CD4-positive, alpha-beta T cell treated with Interleukin-17A for 1 hour (primary cell): ENCODE measurements around the gene NMRK2.
"Not testable (repeated sequence)": the region's sequence is repeated elsewhere in the genome, so short reads cannot be mapped to it uniquely, and the experiment has no call there.

ENCODE experiments used
- DNase-seq: peaks from one replicate; pipeline ENCODE4 v3.0.0-alpha.2; 2020

Gene NMRK2, protein sequence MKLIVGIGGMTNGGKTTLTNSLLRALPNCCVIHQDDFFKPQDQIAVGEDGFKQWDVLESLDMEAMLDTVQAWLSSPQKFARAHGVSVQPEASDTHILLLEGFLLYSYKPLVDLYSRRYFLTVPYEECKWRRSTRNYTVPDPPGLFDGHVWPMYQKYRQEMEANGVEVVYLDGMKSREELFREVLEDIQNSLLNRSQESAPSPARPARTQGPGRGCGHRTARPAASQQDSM

GRCh38 chr19:3932931-3933810, at the start of gene NMRK2:
Gene NMRK2 (plus strand): TSS chr19:3933069. CDS start chr19:3933672, 603 bp downstream.
- no peak for DNase-seq

DNA sequence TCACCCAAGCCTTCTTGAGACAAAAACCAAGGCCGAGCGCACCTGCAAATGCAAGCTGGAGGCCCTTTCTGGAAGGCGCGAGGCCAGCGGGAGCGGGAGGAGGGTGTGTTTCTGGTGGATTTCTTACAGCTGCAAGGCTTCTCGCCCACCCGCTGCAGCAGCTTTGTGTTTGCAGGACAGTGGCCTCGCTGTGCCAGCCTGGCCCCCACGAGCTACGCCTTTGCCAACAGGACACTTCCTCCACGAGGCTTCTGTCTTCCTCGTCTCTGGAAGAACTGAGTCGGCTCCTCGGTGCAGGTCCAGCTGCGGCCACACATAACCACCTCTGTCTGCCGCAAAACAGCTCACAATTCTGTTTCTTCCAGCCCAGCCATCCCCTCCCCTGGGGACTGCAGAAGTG, 42.3 kb upstream of the NMRK2 start:
- DNase-seq = no peak

- no peak for DNase-seq
These were observed 39.2 kb upstream of the NMRK2 start for GRCh38 chr19:3893509-3894179.

- DNase-seq = not testable (repeated sequence)
These were observed 37.9 kb upstream of the NMRK2 start for GRCh38 chr19:3894959-3895358.

DNA sequence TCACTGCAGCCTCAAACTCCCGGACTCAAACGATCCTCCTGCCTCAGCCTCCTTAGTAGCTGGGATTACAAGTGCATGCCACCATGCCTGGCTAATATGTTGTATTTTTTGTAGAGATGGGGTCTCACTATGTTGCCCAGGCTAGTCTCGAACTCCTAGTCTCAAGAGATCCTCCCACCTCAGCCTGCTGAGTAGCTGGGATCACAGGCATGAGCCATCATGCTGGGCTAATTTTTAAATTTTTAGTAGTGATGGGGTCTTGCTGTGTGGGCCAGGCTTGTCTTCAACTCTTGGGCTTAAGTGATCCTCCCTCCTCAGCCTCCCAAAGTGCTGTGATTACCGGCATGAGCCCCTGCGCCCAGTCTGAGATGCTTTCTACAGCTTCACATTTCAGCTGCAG, 37.1 kb upstream of the NMRK2 start:
- DNase-seq = no peak

DNA sequence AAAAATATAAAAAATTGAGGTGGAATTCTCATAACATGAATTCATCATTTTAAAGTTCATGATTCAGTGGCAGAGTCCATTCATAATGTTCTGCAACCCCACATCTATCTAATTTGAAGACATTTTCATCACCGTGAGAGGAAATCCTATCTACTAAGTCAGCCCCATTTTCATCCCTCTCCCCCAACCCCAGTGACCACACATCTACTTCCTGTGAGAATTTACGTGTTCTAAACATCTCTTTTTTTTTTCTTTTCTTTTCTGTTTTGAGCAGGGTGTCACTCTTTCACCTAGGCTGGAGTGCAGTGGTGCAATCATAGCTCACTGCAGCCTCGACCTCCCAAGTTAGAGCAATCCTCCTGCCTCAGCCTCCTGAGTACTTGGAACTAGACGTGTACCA, 34.9 kb upstream of the NMRK2 start:
- peak; percentile 4 for DNase-seq

- DNase-seq = no peak
These were observed 34.4 kb upstream of the NMRK2 start for GRCh38 chr19:3898426-3898825.

GRCh38 chr19:3899531-3900294, 33.2 kb upstream of the NMRK2 start:
- no peak for DNase-seq

DNA sequence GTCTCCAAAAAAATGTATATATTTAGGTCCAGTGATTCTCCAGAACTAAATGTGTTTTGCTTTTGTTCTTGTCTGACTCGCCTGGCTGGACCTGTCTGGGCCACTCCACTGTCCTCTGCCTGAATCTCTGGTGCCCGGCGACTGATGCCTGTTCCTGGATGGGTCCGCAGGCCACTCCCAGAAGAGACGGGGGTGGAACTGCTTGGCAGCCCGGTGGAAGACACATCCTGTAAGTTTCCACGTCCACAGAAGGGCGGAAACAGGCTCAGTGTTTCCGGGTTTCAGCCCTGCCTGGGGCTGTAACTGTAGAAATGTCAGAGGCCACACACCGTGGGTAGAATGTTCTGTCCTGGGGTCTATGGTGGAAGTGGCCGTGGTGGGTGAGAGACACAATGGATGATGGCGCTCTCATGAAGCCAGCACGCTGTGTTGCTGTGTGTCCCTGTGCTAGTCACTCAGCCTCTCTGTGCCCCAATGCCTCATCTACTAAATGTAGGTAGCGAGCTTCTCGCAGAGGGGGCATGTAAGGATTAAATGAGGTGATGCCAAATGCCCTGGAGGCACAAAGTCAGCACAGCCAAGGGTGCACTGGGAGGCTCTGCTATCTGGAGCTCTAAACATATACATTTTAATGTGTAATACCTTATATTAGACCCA, 30.4 kb upstream of the NMRK2 start:
- no peak for DNase-seq

GRCh38 chr19:3904233-3904632, 28.6 kb upstream of the NMRK2 start:
- no peak for DNase-seq

- no peak for DNase-seq
These were observed 25.1 kb upstream of the NMRK2 start for GRCh38 chr19:3907626-3908265.

DNA sequence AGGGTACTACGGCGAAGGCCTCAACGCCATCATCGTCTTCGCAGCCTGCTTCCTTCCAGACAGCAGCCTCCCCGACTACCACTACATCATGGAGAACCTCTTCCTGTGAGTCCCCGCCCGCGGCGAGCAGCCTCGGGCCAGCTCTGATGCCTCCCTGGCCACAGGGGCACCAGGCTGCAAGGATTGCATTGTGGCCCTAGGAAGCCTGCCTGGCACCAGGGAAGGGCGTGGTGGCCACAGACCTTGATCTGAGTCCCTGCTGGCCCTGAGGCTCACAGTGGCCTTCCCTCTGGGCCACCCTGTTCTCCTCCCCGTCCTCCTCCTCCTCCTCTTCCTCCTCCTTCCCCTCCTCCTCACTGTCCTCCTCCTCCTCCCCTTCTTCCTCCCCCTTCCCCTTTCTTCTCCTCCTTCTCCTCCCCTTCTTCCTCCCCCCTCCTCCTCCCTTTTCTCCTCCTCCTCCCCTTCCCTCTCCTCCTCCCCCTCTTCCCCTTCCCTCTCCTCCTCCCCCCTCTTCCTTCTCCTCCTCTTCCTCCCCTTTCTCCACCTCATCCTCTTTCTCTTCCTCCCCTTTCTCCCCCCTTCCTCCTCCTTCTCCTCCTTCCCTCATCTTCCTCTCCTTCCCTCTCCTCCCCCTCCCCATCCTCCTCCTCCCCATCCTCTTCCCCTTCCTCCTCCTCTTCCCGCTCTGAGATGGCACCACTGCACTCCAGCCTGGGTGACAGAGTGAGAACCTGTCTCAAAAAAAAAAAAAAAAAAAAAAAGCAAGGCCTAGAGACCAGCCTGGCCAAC, 24.4 kb upstream of the NMRK2 start:
- no peak for DNase-seq

DNA sequence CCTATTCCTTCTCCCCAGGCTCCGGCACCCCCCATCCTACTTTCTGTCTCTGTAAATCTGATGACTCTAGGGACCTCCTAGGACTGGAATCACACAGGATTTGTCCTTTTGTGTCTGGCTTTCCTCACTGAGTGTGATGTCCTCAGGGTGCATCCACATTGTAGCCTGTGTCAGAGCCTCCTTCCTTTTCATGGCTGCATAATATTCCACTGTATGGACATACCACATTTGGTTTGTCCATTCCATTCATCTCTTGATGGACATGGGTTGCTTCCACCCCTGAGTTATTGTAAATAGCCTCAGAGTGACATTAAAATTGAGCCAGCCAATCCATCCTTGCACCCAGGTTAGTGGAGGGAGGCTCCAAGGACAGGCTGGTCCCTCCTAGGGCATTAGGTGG, 22.8 kb upstream of the NMRK2 start:
- no peak for DNase-seq

GRCh38 chr19:3914199-3914598, 18.7 kb upstream of the NMRK2 start:
- no peak for DNase-seq

GRCh38 chr19:3916033-3916432, 16.8 kb upstream of the NMRK2 start:
- DNase-seq = no peak

- no peak for DNase-seq
These were observed 13.1 kb upstream of the NMRK2 start for GRCh38 chr19:3919793-3920192.

GRCh38 chr19:3923096-3923758, 9.6 kb upstream of the NMRK2 start:
- no peak for DNase-seq

DNA sequence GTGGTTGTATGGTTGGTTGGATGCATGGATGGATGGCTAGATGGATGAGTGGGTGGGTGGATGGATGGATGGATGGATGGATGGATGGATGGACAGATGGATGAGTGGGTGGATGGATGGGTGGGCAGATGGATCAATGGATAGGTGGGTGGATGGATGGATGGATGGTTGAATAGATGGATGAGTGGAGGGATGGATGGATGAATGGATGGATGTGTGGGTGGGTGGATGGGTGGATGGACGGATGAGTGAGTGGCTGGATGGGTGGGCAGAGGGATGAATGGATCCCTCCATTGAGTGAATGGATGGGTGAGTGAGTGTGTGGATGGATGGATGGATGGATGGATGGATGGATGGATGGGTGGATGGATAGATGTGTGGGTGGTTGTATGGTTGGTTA, 9.0 kb upstream of the NMRK2 start:
- no peak for DNase-seq

GRCh38 chr19:3931041-3931440, 1.8 kb upstream of the NMRK2 start:
- DNase-seq = no peak
